ENCODE data around the gene TMEM119. TPM values are rescaled to one million over a fixed set of nuclear protein-coding genes. Genes with fewer than 3 reads are reported as not detected.
A peak's percentile ranks its signal among the peaks of the same experiment; 100 is the strongest.
"Not testable (repeated sequence)": the region's sequence is repeated elsewhere in the genome, so short reads cannot be mapped to it uniquely, and the experiment has no call there.

TMEM119 gene
- total RNA-seq, 5 donors from 2014 or later (not counting 1 experiment from before 2014, with no cell fraction given), result 0.13 to 3.9 (median 0.98) TPM

DNA sequence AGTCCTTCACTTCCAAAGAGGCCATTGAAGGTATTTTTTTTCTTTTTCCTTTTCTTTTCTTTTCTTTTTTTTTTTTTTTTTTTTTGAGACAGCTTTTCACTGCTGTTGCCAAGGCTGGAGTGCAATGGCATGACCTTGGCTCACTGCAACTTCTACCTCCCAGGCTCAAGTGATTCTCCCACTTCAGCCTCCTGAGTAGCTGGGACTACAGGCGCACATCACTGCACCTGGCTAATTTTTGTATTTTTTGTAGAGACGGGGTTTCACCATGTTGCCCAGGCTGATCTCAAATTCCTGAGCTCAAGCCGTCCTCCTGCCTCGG lies 21.0 kb upstream of the TMEM119 start:
- peaks cover 22 to 42% of the 10 kb centered on the region in 2 donors for H3K36me3 ChIP-seq (ENCODE audit: control insufficient read depth in 2 of 2, extremely low read depth in 1 of 2, insufficient read depth in 1 of 2, low read length in 1 of 2)
- H3K27ac ChIP-seq (ENCODE audit: low read length), result peak overlapping the region; percentile 86
- WGBS (ENCODE audit: insufficient coverage), result 93% methylated on average over 3 of the region's 4 CpGs
- H3K4me1 ChIP-seq (ENCODE audit: control insufficient read depth in 1 of 2, extremely low read depth in 1 of 2, insufficient read depth in 2 of 2, low read length in 2 of 2), result peaks cover 22 to 59% of the 10 kb centered on the region in 2 experiments
- H3K9me3 Mint-ChIP-seq; H3K9me3 ChIP-seq; ATAC-seq (replicated peaks in 1 of 4); H3K27me3 Mint-ChIP-seq; DNase-seq; H3K27me3 ChIP-seq (replicated peaks in 1 of 2; ENCODE audit: control insufficient read depth in 2 of 2, extremely low read depth in 1 of 2, insufficient read depth in 2 of 2, low read length in 1 of 2); H3K4me3 ChIP-seq (ENCODE audit: control insufficient read depth in 1 of 2, extremely low read depth in 1 of 2, low read length in 1 of 2): not testable (repeated sequence)
- Mint-ChIP-seq H3K4me3 (peak overlapping the region in 1 of 3 donors; percentile 69), H3K27ac (peak overlapping the region; percentile 41 to 86), H3K4me1 (peaks cover 65 to 90% (median 72%) of the 10 kb centered on the region in 3 donors), H3K36me3 (peaks cover 41% of the 10 kb centered on the region)
- ChIA-PET POLR2A (interaction anchor here (1.0 to 1.5 kb wide), 4 partner anchors 53 to 59 kb away, joined by 3 to 6 read pairs (median 4); partner anchors contain the start of genes ISCU (in 1 of the 2) and SART3 (in 1 of the 2)), CTCF (interaction anchor here (0.6 to 5.0 kb wide), 15 partner anchors 8 to 1069 kb away, joined by 3 to 140 read pairs (median 8); partner anchors contain the start of genes ISCU (in 2 of the 2), SART3 (in 1 of the 2) and SELPLG (in 1 of the 2))

DNA sequence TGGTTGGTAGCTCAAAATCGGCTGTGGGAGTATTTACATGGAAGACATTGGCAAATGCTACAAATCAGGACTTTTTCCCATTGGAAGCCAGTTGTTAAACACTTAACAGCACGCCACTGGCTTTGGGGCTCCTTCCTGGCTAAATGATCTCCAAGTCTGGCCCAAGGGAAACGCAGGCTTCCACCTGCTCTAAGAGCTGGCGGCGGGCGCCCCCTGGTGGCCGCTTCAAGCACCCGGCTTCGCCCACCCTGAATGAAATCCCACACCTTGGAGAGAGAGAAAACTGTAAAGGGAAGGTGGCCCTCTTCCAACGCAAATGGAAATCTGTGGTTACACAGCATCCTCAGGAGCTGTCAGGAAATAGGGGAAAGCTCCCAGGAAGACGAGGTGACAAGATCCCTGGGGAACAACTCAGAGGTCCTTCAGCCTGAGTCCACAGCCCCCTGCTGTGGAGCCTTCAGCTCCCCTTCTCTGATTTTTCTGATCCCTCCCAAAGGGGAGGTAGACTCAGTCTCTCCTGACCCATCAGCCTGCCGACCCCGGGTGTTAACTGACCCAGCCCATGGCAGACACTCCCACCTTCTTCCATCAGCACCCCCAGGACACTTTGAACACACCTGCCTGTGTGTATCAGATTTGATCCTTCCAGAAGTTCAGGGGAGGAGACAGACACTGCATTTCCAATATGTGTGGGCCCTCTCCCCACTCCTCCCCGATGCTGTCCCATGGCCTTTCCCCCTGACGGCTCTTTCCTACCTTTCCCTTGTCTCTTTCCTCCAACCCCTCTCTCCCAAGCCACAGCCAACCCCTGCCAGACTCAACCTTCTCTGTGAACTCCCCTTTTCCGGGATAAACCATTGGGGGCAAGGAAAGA lies 20.4 kb upstream of the TMEM119 start:
- Histone ChIP-seq H3K4me1 (ENCODE audit: control insufficient read depth in 1 of 2, extremely low read depth in 1 of 2, insufficient read depth in 2 of 2, low read length in 2 of 2) (peaks cover 22 to 53% of the 10 kb centered on the region in 2 experiments), H3K36me3 (ENCODE audit: control insufficient read depth in 2 of 2, extremely low read depth in 1 of 2, insufficient read depth in 1 of 2, low read length in 1 of 2) (peaks cover 18 to 36% of the 10 kb centered on the region in 2 donors), H3K9me3 (no peaks in the 10 kb centered on the region), H3K27ac (ENCODE audit: low read length) (peak overlapping the region; percentile 86), H3K27me3 (replicated peaks in 1 of 2; ENCODE audit: control insufficient read depth in 2 of 2, extremely low read depth in 1 of 2, insufficient read depth in 2 of 2, low read length in 1 of 2) (no peaks in the 10 kb centered on the region), H3K4me3 (ENCODE audit: control insufficient read depth in 1 of 2, extremely low read depth in 1 of 2, low read length in 1 of 2) (no peak overlapping the region)
- peaks cover 35% of the 10 kb centered on the region for H3K36me3 Mint-ChIP-seq
- CTCF ChIA-PET, result interaction anchor here (0.6 to 5.0 kb wide), 31 partner anchors 9 to 1070 kb away, joined by 3 to 140 read pairs (median 5); partner anchors contain the start of genes ISCU (in 2 of the 2), SART3 (in 1 of the 2) and SELPLG (in 1 of the 2)
- peak; percentile 57 to 69 (median 62) for ATAC-seq (replicated peaks in 1 of 4)
- peaks cover 0 to 6% (median 0%) of the 10 kb centered on the region in 3 donors for H3K9me3 Mint-ChIP-seq
- H3K4me3 Mint-ChIP-seq, result peak overlapping the region in 2 of 3 donors; percentile 2 to 69
- POLR2A ChIA-PET, result interaction anchor here (0.5 to 2.1 kb wide), 14 partner anchors 8 to 232 kb away, joined by 3 to 13 read pairs (median 3); partner anchors contain the start of genes ISCU (in 2 of the 2), SART3 (in 1 of the 2) and SELPLG (in 1 of the 2)
- peak overlapping the region; percentile 86 to 87 for H3K27ac Mint-ChIP-seq
- DNase-seq, result peak in 34 of 35 experiments; percentile 49 to 89 (median 70)
- 22% methylated on average over 6 of the region's 16 CpGs for WGBS (ENCODE audit: insufficient coverage)
- peaks cover 62 to 84% (median 66%) of the 10 kb centered on the region in 3 donors for H3K4me1 Mint-ChIP-seq
- no peaks in the 10 kb centered on the region for H3K27me3 Mint-ChIP-seq

DNA sequence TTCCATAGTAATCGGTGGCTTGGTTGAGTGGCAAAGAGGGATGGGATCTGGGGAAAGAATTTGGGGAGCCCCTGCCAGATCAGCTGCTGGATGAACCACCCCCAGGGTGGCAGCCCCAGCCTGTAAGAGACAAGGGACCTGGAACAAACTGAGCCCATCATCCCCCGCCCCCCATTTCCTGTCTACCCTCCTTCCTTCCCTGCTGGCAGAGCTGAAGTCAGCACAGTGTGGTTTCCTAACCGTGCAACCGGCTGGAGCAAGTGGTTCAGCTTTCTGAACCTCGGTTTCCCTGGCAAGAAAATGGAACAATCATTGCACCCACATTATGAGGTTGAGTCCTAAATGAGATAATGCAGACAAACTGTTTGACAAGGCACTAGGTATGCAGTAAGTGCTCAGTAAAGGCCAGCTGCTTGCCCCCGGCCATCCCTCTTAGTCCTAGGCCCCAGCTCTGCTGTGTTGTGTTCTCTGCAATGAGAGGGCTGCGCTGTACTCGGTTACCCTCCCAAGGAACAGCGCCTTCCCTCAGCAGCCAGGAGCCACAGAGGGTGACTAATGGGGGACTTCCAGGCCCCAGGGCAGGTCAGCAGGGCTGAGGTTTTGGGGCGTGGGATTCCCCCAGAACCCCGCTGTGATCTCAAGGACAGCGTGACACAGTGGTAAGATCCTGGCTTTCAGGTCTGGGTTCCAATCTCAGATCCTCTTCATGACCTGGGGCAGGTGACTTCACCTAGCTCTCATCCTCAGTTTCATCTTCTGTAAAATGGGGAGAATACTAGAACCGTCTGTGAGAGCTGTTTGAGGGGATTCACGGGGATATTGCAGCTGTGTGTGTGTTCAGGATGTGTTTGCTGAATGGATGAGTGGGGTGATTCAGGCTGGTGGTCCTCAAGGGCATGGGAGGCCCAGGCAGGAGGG lies 19.3 kb upstream of the TMEM119 start:
- H3K27me3 ChIP-seq (replicated peaks in 1 of 2; ENCODE audit: control insufficient read depth in 2 of 2, extremely low read depth in 1 of 2, insufficient read depth in 2 of 2, low read length in 1 of 2), result no peaks in the 10 kb centered on the region
- H3K4me1 ChIP-seq (ENCODE audit: control insufficient read depth in 1 of 2, extremely low read depth in 1 of 2, insufficient read depth in 2 of 2, low read length in 2 of 2), result peaks cover 19 to 42% of the 10 kb centered on the region in 2 experiments
- WGBS (ENCODE audit: insufficient coverage), result 17% methylated on average over 12 of the region's 14 CpGs
- Mint-ChIP-seq H3K27me3 (no peaks in the 10 kb centered on the region), H3K4me1 (peaks cover 53 to 78% (median 59%) of the 10 kb centered on the region in 3 donors), H3K9me3 (peaks cover 0 to 6% (median 0%) of the 10 kb centered on the region in 3 donors), H3K36me3 (peaks cover 30% of the 10 kb centered on the region), H3K4me3 (peak overlapping the region; percentile 46 to 69 (median 59)), H3K27ac (peak overlapping the region; percentile 96 to 97)
- CTCF ChIA-PET, result interaction anchor here (0.7 to 5.0 kb wide), 22 partner anchors 10 to 221 kb away, joined by 3 to 140 read pairs (median 5); partner anchors contain the start of genes ISCU (in 2 of the 2), SART3 (in 1 of the 2) and SELPLG (in 1 of the 2)
- no peaks in the 10 kb centered on the region for H3K9me3 ChIP-seq
- ATAC-seq (replicated peaks in 1 of 4), result peak; percentile 61 to 84 (median 65)
- POLR2A ChIA-PET, result interaction anchor here (0.6 to 2.1 kb wide), 11 partner anchors 10 to 57 kb away, joined by 3 to 13 read pairs (median 4); partner anchors contain the start of genes ISCU (in 2 of the 2), SART3 (in 1 of the 2) and SELPLG (in 1 of the 2)
- peak overlapping the region; percentile 86 for H3K27ac ChIP-seq (ENCODE audit: low read length)
- no peak overlapping the region for H3K4me3 ChIP-seq (ENCODE audit: control insufficient read depth in 1 of 2, extremely low read depth in 1 of 2, low read length in 1 of 2)
- H3K36me3 ChIP-seq (ENCODE audit: control insufficient read depth in 2 of 2, extremely low read depth in 1 of 2, insufficient read depth in 1 of 2, low read length in 1 of 2), result peaks cover 10 to 25% of the 10 kb centered on the region in 2 donors
- DNase-seq, result peak in 33 of 35 experiments; percentile 52 to 89 (median 70)

DNA sequence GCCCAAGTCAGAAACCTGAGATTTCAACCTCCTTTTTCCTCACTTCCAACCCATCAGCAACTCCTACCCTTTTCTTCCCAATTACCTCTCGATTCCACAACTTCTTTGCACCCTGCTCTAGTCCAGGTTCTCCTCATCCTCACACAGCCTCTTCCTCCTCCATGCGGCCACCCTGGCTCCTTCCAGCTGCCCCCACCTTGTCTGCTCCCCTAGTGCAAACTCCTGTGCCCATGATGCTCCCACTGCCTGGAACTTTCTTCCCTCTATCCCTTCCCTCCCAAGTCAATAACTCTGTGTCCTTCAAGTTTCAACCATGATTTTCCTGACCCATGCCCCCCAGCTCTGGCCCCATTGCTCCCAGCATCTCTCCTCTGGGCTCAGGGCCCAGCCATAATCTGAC lies 18.5 kb upstream of the TMEM119 start:
- no peak overlapping the region for H3K4me3 ChIP-seq (ENCODE audit: control insufficient read depth in 1 of 2, extremely low read depth in 1 of 2, low read length in 1 of 2)
- ATAC-seq (replicated peaks in 1 of 4) (no peak), DNase-seq (no peak)
- ChIA-PET CTCF (interaction anchor here (0.6 to 5.0 kb wide), 6 partner anchors 15 to 1812 kb away, joined by 3 to 140 read pairs (median 48); partner anchors contain the start of genes ISCU (in 1 of the 2), SART3 (in 1 of the 2) and SELPLG (in 1 of the 2)), POLR2A (interaction anchor here (1.1 to 2.1 kb wide), 2 partner anchors 19 to 52 kb away, joined by 3 to 13 read pairs; no protein-coding TSS in a partner anchor)
- no peaks in the 10 kb centered on the region for H3K9me3 ChIP-seq
- Mint-ChIP-seq H3K27ac (peak overlapping the region; percentile 96 to 97), H3K4me3 (peak overlapping the region in 1 of 3 donors; percentile 69), H3K9me3 (peaks cover 0 to 6% (median 0%) of the 10 kb centered on the region in 3 donors), H3K4me1 (peaks cover 46 to 77% (median 57%) of the 10 kb centered on the region in 3 donors), H3K36me3 (peaks cover 24% of the 10 kb centered on the region), H3K27me3 (no peaks in the 10 kb centered on the region)
- no peaks in the 10 kb centered on the region for H3K27me3 ChIP-seq (replicated peaks in 1 of 2; ENCODE audit: control insufficient read depth in 2 of 2, extremely low read depth in 1 of 2, insufficient read depth in 2 of 2, low read length in 1 of 2)
- H3K4me1 ChIP-seq (ENCODE audit: control insufficient read depth in 1 of 2, extremely low read depth in 1 of 2, insufficient read depth in 2 of 2, low read length in 2 of 2), result peaks cover 18 to 36% of the 10 kb centered on the region in 2 experiments
- WGBS (ENCODE audit: insufficient coverage), result 100% methylated on average over 2 of the region's 2 CpGs
- H3K36me3 ChIP-seq (ENCODE audit: control insufficient read depth in 2 of 2, extremely low read depth in 1 of 2, insufficient read depth in 1 of 2, low read length in 1 of 2), result peaks cover 4 to 18% of the 10 kb centered on the region in 2 donors
- H3K27ac ChIP-seq (ENCODE audit: low read length), result peak overlapping the region; percentile 86

DNA sequence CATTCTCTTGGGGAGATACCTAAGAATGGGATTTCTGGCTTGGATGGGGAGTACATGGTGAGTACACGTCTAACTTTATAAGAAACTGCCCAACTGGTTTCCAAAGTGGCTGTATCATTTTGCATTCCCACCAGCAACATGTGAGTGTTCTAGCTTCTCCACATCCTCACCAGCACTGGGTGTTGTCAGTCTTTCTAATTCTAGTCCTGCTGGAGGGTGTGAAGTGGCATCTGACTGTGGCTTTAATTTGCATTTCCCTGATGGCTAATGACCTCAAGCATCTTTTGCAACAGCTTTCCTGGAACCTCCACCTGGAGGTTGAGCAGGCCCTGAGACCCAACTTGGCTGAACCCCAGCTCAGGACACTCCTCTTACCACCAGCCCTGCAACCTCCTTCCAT lies 18.0 kb upstream of the TMEM119 start:
- H3K4me1 ChIP-seq (ENCODE audit: control insufficient read depth in 1 of 2, extremely low read depth in 1 of 2, insufficient read depth in 2 of 2, low read length in 2 of 2), result peaks cover 18 to 33% of the 10 kb centered on the region in 2 experiments
- H3K27ac ChIP-seq (ENCODE audit: low read length), result peak overlapping the region; percentile 86
- no peak for DNase-seq
- POLR2A ChIA-PET, result interaction anchor here in 1 of 2 donors (1.1 kb wide), 1 partner anchor 52 kb away, joined by 3 read pairs; no protein-coding TSS in a partner anchor
- Mint-ChIP-seq H3K27me3 (no peaks in the 10 kb centered on the region), H3K36me3 (peaks cover 20% of the 10 kb centered on the region), H3K27ac (peak overlapping the region; percentile 96 to 97), H3K9me3 (peaks cover 0 to 6% (median 0%) of the 10 kb centered on the region in 3 donors), H3K4me3 (peak overlapping the region in 1 of 3 donors; percentile 69), H3K4me1 (peaks cover 41 to 73% (median 53%) of the 10 kb centered on the region in 3 donors)
- peaks cover 4 to 14% of the 10 kb centered on the region in 2 donors for H3K36me3 ChIP-seq (ENCODE audit: control insufficient read depth in 2 of 2, extremely low read depth in 1 of 2, insufficient read depth in 1 of 2, low read length in 1 of 2)
- H3K9me3 ChIP-seq, result no peaks in the 10 kb centered on the region
- CTCF ChIA-PET, result interaction anchor here (0.6 to 5.0 kb wide), 5 partner anchors 49 to 1812 kb away, joined by 3 to 140 read pairs (median 4); partner anchors contain the start of genes ISCU (in 1 of the 2) and SART3 (in 1 of the 2)
- no CpG with 5 or more reads among the region's 1 CpG for WGBS (ENCODE audit: insufficient coverage)
- no peak overlapping the region for H3K4me3 ChIP-seq (ENCODE audit: control insufficient read depth in 1 of 2, extremely low read depth in 1 of 2, low read length in 1 of 2)
- ATAC-seq (replicated peaks in 1 of 4), result no peak
- H3K27me3 ChIP-seq (replicated peaks in 1 of 2; ENCODE audit: control insufficient read depth in 2 of 2, extremely low read depth in 1 of 2, insufficient read depth in 2 of 2, low read length in 1 of 2), result no peaks in the 10 kb centered on the region

All from T-cell (primary cell).